ENCODE data around the gene KREMEN2.

KREMEN2 gene

GRCh38 chr16:3007059-3007956, 43.2 kb downstream of the KREMEN2 start:
- no peak for DNase-seq

DNA sequence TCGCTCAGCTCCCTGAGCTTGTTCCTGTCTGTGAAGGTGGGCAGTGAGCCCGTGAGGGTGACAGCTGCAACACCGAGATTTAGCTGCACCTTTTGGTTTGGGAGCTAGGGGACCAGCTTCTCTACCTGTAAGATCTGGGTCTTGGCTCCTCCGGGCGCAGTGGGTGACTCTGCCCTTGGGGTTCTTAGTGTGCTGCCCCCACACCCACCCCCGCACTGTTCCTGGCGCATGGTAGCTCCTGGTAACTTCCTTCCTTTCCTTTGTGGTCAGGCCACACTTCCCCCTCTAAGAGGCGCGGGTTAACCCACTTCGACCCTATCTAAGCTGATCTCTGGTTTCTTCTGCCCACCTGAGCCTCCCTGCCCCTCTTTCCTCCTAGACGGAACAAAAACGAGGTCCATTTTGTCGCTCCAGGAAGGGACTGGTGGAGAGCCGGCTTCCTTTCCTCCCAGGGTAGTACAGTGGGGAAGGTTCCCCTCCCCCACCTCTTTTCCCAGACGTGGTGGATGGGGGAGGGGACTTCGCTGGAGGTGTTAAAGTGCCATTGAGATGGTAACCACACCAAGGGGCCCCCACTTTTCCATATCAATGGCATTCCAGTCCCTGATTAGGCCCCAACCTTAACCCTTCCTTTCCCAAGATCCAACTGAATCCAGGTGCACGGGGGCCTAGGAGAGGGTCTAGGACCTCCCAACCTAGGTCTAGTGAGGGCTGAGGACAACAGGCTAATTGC, 44.0 kb downstream of the KREMEN2 start:
- no peak for DNase-seq

DNA sequence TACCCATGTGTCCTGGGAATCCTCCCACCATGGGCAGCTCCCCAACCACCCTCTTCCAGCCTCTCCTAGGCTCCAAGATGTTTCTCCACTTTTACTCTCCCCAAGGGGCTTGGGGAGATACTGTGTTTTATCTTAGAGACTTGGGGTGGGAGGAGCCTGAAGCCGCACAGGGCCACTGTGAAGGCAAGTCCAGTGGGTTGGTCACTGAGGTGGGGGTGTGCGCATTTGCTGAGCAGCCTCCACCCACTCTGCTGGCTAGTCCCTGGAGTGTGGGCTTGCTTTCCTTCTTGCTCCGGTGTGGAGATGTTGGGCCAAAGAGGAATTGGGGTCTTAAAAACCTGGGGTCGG, 44.6 kb downstream of the KREMEN2 start:
- DNase-seq, result no peak

- no peak for DNase-seq
Measured at GRCh38 chr16:3009568-3010390, 45.7 kb downstream of the KREMEN2 start.

- DNase-seq, result no peak
Measured at GRCh38 chr16:3010510-3010909, 46.4 kb downstream of the KREMEN2 start.

GRCh38 chr16:3012246-3012645, 48.2 kb downstream of the KREMEN2 start:
- DNase-seq, result no peak

DNA sequence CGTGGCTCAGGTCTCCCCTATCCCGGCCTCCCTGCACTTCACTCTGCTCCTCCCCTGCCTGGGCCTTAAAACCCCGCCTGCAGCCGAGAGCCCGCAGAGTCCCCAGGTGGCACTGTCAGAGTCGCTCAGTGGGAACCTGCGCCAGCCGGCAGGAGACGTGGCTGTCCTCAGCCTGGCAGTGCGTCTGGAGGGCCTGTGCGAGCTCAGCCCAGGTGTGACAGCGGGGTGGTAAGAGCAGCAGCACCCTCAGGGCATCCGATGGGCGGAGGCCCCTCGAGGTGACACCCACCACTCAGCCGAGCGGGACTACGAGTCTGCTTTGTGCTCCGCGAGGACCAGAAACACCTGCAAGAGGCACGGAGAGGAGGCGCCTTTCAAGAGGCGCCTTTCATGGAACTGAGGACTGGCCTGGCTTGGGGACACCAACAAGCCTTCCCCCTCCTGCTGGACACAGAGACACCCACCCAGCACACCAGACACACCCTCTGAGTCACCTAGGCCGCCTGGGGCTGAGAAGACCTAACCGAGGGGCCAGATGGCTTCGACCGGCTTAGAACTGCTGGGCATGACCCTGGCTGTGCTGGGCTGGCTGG, 48.8 kb downstream of the KREMEN2 start, which contains the start of gene CLDN9:
Gene CLDN9, plus strand, starts transcription at position 96 of the 593 bp plus-strand sequence. Its CDS starts 440 bp downstream, at position 536.
- DNase-seq, result no peak

DNA sequence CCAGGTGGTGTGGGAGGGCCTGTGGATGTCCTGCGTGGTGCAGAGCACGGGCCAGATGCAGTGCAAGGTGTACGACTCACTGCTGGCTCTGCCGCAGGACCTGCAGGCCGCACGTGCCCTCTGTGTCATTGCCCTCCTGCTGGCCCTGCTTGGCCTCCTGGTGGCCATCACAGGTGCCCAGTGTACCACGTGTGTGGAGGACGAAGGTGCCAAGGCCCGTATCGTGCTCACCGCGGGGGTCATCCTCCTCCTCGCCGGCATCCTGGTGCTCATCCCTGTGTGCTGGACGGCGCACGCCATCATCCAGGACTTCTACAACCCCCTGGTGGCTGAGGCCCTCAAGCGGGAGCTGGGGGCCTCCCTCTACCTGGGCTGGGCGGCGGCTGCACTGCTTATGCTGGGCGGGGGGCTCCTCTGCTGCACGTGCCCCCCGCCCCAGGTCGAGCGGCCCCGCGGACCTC, 49.4 kb downstream of the KREMEN2 start:
- DNase-seq, result no peak

- DNase-seq, result no peak
Measured at GRCh38 chr16:3013998-3014690, 50.1 kb downstream of the KREMEN2 start.

DNA sequence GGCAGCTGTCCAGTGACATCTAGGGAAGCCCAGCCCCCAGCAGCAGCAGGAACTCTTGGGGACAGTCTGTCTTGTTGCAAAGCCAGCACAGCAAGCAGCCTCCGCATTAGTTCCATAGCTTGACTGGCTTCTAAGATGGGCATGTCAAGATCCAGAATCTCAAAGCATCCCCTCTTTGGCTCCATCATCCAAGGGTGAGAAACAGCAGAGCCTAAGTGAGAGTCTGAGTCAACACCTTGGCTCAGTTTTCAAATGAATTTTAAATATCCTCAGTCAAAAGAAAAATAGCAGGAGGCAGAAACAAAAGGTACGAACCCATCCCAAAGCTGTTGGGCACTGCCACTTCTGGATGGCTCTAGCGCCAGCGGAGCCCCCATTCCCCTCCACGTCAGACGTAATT, 50.9 kb downstream of the KREMEN2 start:
- no peak for DNase-seq

DNA sequence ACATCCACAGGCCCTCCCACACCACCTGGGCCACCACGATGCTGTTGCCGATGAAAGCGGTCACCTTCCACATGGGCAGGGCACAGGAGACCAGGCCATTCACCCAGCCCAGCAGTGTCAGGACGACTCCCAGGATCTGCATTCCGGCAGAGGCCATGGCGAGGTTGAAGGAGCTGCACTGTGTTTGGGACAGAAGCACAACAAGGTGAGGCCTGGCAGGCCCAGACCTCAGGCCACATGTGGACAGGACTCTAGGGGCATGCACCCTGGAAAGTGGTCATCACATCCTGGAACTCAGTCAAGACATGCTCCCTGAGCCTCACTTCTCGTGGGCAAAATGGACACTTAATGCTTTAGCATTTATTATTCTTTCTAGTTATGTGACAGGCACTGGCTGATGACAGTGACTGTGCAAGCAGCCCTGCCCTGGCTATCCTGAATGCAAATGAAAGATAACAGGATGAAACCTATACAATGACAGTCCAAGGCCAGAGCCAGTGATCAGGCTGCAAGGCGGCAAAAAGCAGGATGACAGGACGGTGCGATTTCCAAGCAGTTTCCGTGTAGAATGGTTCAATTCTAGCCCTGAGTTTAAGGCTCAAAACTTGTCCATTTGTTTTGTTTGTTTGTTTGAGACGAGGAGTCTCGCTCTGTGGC, 51.9 kb downstream of the KREMEN2 start:
- DNase-seq, result no peak

- DNase-seq, result no peak
Measured at GRCh38 chr16:3017344-3017743, 53.3 kb downstream of the KREMEN2 start.
